Activated CD4-positive, alpha-beta T cell treated with anti-CD3 and anti-CD28 coated beads, Interleukin-10, Interleukin-2, amounts not matched to agents 100 ng/mL and 50 ng/mL, durations not matched to agents 16 hours and 8 hours (primary cell): ENCODE results near the gene HUS1B.
A peak's percentile ranks its signal among the peaks of the same experiment; 100 is the strongest.

Source experiments
- DNase-seq: peaks from one replicate; pipeline ENCODE4 v3.0.0-alpha.2; 2020

The HUS1B gene

GRCh38 chr6:620166-620565 lies 36.7 kb downstream of the HUS1B start:
- no peak for DNase-seq

GRCh38 chr6:617456-618100 lies 39.3 kb downstream of the HUS1B start:
- peak; percentile 11 for DNase-seq

DNA sequence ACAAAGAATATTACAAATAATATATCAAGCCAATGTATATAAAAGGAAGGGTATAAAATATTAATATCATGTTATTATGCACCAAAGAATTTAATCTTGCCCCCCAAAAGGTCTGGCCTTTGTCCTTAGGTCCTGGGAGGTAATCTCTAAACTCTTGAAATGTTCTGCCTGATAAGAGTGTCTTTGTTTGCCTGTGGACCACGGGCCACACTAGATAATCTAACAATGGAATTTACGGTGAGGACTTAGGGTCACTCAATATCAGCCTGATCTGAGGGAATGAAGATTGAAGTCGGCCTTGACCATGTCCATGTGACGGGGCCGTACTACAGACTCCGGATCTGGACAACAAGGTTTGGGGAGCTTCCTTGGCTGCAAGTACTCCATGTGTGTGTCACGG lies 42.9 kb downstream of the HUS1B start:
- no peak for DNase-seq

GRCh38 chr6:611928-612327 lies 45.0 kb downstream of the HUS1B start:
- no peak for DNase-seq

DNA sequence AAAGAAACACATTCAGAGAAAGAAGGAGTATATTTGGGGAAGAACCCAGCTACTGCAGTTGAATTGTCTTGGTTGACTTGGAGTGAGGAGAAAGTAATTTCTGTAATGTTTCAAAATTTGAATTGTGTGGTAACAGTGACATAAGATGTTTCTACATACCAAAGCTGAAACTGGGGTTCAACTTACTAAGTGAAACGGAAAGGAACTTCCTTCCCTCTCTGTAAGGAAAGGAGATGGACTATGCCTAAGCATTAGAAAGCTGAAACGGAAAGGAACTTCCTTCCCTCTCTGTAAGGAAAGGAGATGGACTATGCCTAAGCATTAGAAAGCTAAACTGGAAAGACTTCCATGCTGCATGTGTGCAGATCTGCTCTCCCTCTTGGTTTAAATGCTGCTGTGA lies 46.0 kb downstream of the HUS1B start:
- peak; percentile 30 for DNase-seq

GRCh38 chr6:609905-610304 lies 47.0 kb downstream of the HUS1B start:
- DNase-seq: no peak

GRCh38 chr6:606829-607379 lies 50.0 kb downstream of the HUS1B start:
- no peak for DNase-seq
